Neural cell (in vitro differentiated cells): Measurements from ENCODE around the gene RELT. TPM values are rescaled to one million over a fixed set of nuclear protein-coding genes. Genes with fewer than 3 reads are reported as not detected.

ENCODE experiments used
- H2AFZ ChIP-seq: fragments of 200-600, 300-800 bp; sonication (generic), shearing (Covaris generic); 2 replicates; pipeline ENCODE4 v1.6.0; 2014; ENCODE audit warnings: low read depth, mild to moderate bottlenecking, antibody characterized with exemption, low read length, moderate library complexity
- H3F3A ChIP-seq: fragments of 200-600 bp; shearing (Covaris generic); 2 replicates; pipeline ENCODE4 v1.6.1; 2016; ENCODE audit warnings: mild to moderate bottlenecking, moderate library complexity, mixed read lengths, antibody characterized with exemption, low read length; ENCODE audit not compliant: insufficient read depth, poor library complexity, severe bottlenecking
- H3K27ac ChIP-seq: fragments of 200-600, 300-800 bp; sonication (generic), shearing (Covaris generic); 2 replicates; pipeline ENCODE4 v1.5.1; 2014; ENCODE audit warnings: mild to moderate bottlenecking, low read length, moderate library complexity
- H3K27me3 ChIP-seq: fragments of 300-800, 200-600 bp; sonication (generic), shearing (Covaris generic); 2 replicates; pipeline ENCODE4 v1.6.0; 2014; ENCODE audit warnings: mild to moderate bottlenecking, low read depth, low read length, moderate library complexity; ENCODE audit not compliant: insufficient read depth
- H3K36me3 ChIP-seq: fragments of 300-800, 200-600 bp; sonication (generic), shearing (Covaris generic); 2 replicates; pipeline ENCODE4 v1.5.1; 2014; ENCODE audit warnings: mild to moderate bottlenecking, antibody characterized with exemption, low read length, moderate library complexity; ENCODE audit not compliant: insufficient read depth
- H3K4me2 ChIP-seq: fragments of 300-800, 200-600 bp; sonication (generic), shearing (Covaris generic); 2 replicates; pipeline ENCODE4 v1.6.0; 2014; ENCODE audit warnings: mild to moderate bottlenecking, low read length
- H3K4me3 ChIP-seq: fragments of 300-800, 200-600 bp; sonication (generic), shearing (Covaris generic); 2 replicates; pipeline ENCODE4 v1.5.1; 2014; ENCODE audit warnings: mild to moderate bottlenecking, low read length, moderate library complexity
- H3K79me2 ChIP-seq: fragments of 200-600 bp; shearing (Covaris generic); replicated peaks from 2 replicates; pipeline ENCODE4 v1.6.0; 2014; ENCODE audit warnings: mild to moderate bottlenecking, low read length, moderate library complexity; ENCODE audit not compliant: insufficient read depth
- H3K9ac ChIP-seq: fragments of 300-800, 200-600 bp; sonication (generic), shearing (Covaris generic); 2 replicates; pipeline ENCODE4 v1.6.1; 2016; ENCODE audit warnings: mild to moderate bottlenecking, low read length, mixed read lengths
- H3K9me2 ChIP-seq: fragments of 200-600 bp; shearing (Covaris generic); 2 replicates; pipeline ENCODE4 v1.6.1; 2016; ENCODE audit warnings: mild to moderate bottlenecking, low read length, mixed read lengths; ENCODE audit not compliant: insufficient read depth
- H3K9me3 ChIP-seq: fragments of 200-600, 300-800 bp; sonication (generic), shearing (Covaris generic); 2 replicates; pipeline ENCODE4 v1.6.1; 2016; ENCODE audit warnings: mild to moderate bottlenecking, mixed run types, low read length, moderate library complexity, mixed read lengths
- H4K20me1 ChIP-seq: fragments of 200-600 bp; shearing (Covaris generic); 2 replicates; pipeline ENCODE4 v1.6.1; 2016; ENCODE audit warnings: mild to moderate bottlenecking, mixed run types; ENCODE audit not compliant: insufficient read depth
- CTCF ChIP-seq: fragments of 450-650 bp; IDR thresholded peaks from 2 replicates; pipeline ENCODE4 v1.5.1; 2014; ENCODE audit warnings: antibody characterized with exemption, mild to moderate bottlenecking, moderate library complexity; ENCODE audit not compliant: poor library complexity, severe bottlenecking
- EP300 ChIP-seq: fragments of 450-650 bp; conservative IDR thresholded peaks from 2 replicates; pipeline ENCODE4 v1.6.1; 2014; ENCODE audit warnings: antibody characterized with exemption, mild to moderate bottlenecking, moderate library complexity; ENCODE audit not compliant: poor library complexity, severe bottlenecking
- EZH2 ChIP-seq: fragments of 200-600, 300-800 bp; shearing (Covaris generic), sonication (generic); IDR thresholded peaks from 2 replicates; pipeline ENCODE4 v1.6.1; 2014; ENCODE audit warnings: antibody characterized with exemption, low read length, borderline replicate concordance, mild to moderate bottlenecking; ENCODE audit not compliant: insufficient read depth, poor library complexity, severe bottlenecking
- MXI1 ChIP-seq: fragments of 450-650 bp; conservative IDR thresholded peaks from 2 replicates; pipeline ENCODE4 v1.6.1; 2014; ENCODE audit warnings: antibody characterized with exemption, mild to moderate bottlenecking; ENCODE audit not compliant: poor library complexity, severe bottlenecking
- POLR2AphosphoS5 ChIP-seq: IDR thresholded peaks from 2 replicates; pipeline ENCODE4 v1.6.1; 2012
- RAD21 ChIP-seq: fragments of 450-650 bp; conservative IDR thresholded peaks from 2 replicates; pipeline ENCODE4 v1.6.1; 2014; ENCODE audit warnings: antibody characterized with exemption, mild to moderate bottlenecking, moderate library complexity
- REST ChIP-seq: IDR thresholded peaks from 2 replicates; pipeline ENCODE4 v1.6.1; 2012; ENCODE audit warnings: borderline replicate concordance
- SMC3 ChIP-seq: fragments of 450-650 bp; conservative IDR thresholded peaks from 2 replicates; pipeline ENCODE4 v1.6.1; 2014; ENCODE audit warnings: antibody characterized with exemption, mild to moderate bottlenecking, moderate library complexity; ENCODE audit not compliant: poor library complexity
- TAF1 ChIP-seq: IDR thresholded peaks from 2 replicates; pipeline ENCODE4 v1.6.1; 2012; ENCODE audit warnings: low read depth
- polyA plus RNA-seq: library from polyadenylated mRNA; depleted of rRNA; stranded (reverse); fragments of >200 nt; gene quantifications from 2 replicates; pipeline ENCODE4 v1.2.3, GENCODE V29; 2014

The RELT gene
- polyA plus RNA-seq, 1 donor from 2014 or later: 12.4 TPM

DNA sequence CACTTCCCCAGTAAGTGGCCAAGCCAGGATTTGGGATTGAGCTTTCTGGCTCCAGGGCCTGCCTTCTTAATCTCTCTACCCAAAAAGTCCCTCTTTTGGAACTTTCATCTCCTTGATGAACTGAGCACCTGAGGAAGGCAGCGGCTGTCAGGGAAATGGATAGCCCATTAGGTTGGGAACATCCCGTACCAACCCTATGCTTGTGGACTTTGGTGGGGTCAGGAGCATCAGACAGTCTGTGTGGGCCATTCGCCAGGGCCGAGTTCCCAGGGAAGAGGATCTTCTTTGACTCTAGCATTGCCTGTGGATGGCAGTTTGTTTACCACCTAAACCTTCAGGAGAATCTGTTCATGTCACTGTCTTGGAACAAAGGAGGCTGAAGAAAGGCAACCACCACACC, 37.9 kb upstream of the RELT start:
- Histone ChIP-seq H3K4me3 (no peak overlapping the region), H3K9ac (no peak overlapping the region), H3K27ac (no peak overlapping the region), H4K20me1 (no peaks in the 10 kb centered on the region), H3K36me3 (no peaks in the 10 kb centered on the region), H3K9me3 (no peaks in the 10 kb centered on the region), H3K79me2 (peaks cover 4% of the 10 kb centered on the region), H3F3A (no peaks in the 10 kb centered on the region), H3K4me2 (no peak overlapping the region), H2AFZ (no peak overlapping the region), H3K9me2 (no peaks in the 10 kb centered on the region), H3K27me3 (no peaks in the 10 kb centered on the region)
- TF ChIP-seq CTCF (no peak), SMC3 (no peak), TAF1 (no peak), POLR2AphosphoS5 (no peak), REST (no peak), EP300 (no peak), MXI1 (no peak), EZH2 (no peak), RAD21 (no peak)

GRCh38 chr11:73340164-73340563, 36.0 kb upstream of the RELT start:
- no peaks in the 10 kb centered on the region for H3K27me3 ChIP-seq
- H3K27ac ChIP-seq: no peak overlapping the region
- no peaks in the 10 kb centered on the region for H3F3A ChIP-seq
- no peaks in the 10 kb centered on the region for H3K9me2 ChIP-seq
- no peak overlapping the region for H3K9ac ChIP-seq
- no peak overlapping the region for H2AFZ ChIP-seq
- no peak overlapping the region for H3K4me3 ChIP-seq
- peaks cover 10% of the 10 kb centered on the region for H3K79me2 ChIP-seq
- H3K4me2 ChIP-seq: no peak overlapping the region
- H3K9me3 ChIP-seq: no peaks in the 10 kb centered on the region
- no peaks in the 10 kb centered on the region for H4K20me1 ChIP-seq
- TF ChIP-seq TAF1: no peak
- TF ChIP-seq EZH2: no peak
- no peak for TF ChIP-seq REST
- no peak for TF ChIP-seq RAD21
- no peak for TF ChIP-seq SMC3
- no peak for TF ChIP-seq CTCF
- TF ChIP-seq MXI1: no peak
- TF ChIP-seq POLR2AphosphoS5: no peak
- no peak for TF ChIP-seq EP300
- H3K36me3 ChIP-seq: no peaks in the 10 kb centered on the region
